Upper lobe of left lung (tissue), 4 donors: Measurements from ENCODE around the gene AP4M1.

Source experiments
- CTCF ChIP-seq, 6 experiments: fragments of 450-650 bp in 4 of 6; fragments of 200-600 bp in 2 of 6; sonication (generic) in 2 of 6; IDR thresholded peaks; one replicate each; pipeline ENCODE4 v1.5.1; 2016 to 2019; ENCODE audit warnings: antibody characterized with exemption in 6 of 6
- EP300 ChIP-seq, 4 donors: sonication (generic); formaldehyde crosslinking; IDR thresholded peaks; one replicate each; pipeline ENCODE4 v1.5.1; 2017; ENCODE audit warnings: antibody characterized with exemption in 4 of 4, control low read depth in 2 of 4

- TF ChIP-seq CTCF (IDR thresholded peaks at IDR 0.05) (no peak), EP300 (IDR thresholded peaks at IDR 0.05) (no peak)
Measured at GRCh38 chr7:100155553-100156317, 54.3 kb downstream of the AP4M1 start.
